H1 (cell line): ENCODE results near the gene ACAD10. TPM values are rescaled to one million over a fixed set of nuclear protein-coding genes. Genes with fewer than 3 reads are reported as not detected.

Experiments used
- EGR1 ChIP-seq: IDR thresholded peaks from 2 replicates; pipeline ENCODE4 v1.6.1; 2011; ENCODE audit warnings: low read depth, low read length, borderline replicate concordance
- FOSL1 ChIP-seq: IDR thresholded peaks from 2 replicates; pipeline ENCODE4 v1.6.1; 2011; ENCODE audit warnings: mild to moderate bottlenecking, low read depth, low read length, moderate library complexity; ENCODE audit not compliant: insufficient read depth
- HDAC2 ChIP-seq, 2 experiments: fragments of 300-600 bp in 1 of 2; sonication (generic) in 1 of 2; IDR thresholded peaks; 2 replicates each; pipeline ENCODE4 v1.6.1; 2011 to 2012; ENCODE audit warnings: low read depth in 2 of 2, low read length in 2 of 2, mild to moderate bottlenecking in 2 of 2, moderate library complexity in 2 of 2, borderline replicate concordance in 1 of 2, inconsistent platforms in 1 of 2
- RBBP5 ChIP-seq: IDR thresholded peaks from 2 replicates; pipeline ENCODE4 v1.7.1; 2012; ENCODE audit warnings: low read depth, mild to moderate bottlenecking, inconsistent platforms, low read length, moderate library complexity, borderline replicate concordance
- polyA plus RNA-seq, 7 experiments: library from polyadenylated mRNA; depleted of rRNA in 3 of 7; stranded (reverse) in 5 of 7; unstranded in 2 of 7; fragments of >200 nt in 5 of 7; fragments of 200-250 nt in 2 of 7; gene quantifications; 1 replicate in 5 of 7; 2 replicates in 1 of 7; 4 replicates in 1 of 7; pipeline versions ENCODE4 v1.2.1 to v1.2.3, GENCODE V29; 2011 to 2013; ENCODE audit warnings: missing spikeins in 2 of 7, mixed read lengths in 2 of 7
- total RNA-seq: library from RNA; stranded (reverse); fragmentation: NEBNext Ultra II Directional; extraction: Animal tissue kit (Norgen Biotek cat#: 25700); gene quantifications from 2 replicates; pipeline ENCODE4 v1.2.1, GENCODE V29; 2021
- TF ChIP-seq, protein P1 (sequence below): IDR thresholded peaks from 2 replicates; pipeline ENCODE4 v1.6.1; 2011; ENCODE audit warnings: low read depth, mild to moderate bottlenecking, low read length; ENCODE audit not compliant: insufficient read depth

Gene ACAD10
- total and polyA plus RNA-seq, 2 of the 8 experiments (the other 6 are each of a cell fraction or from before 2014, with no cell fraction given): 17.3 to 23.3 TPM

DNA sequence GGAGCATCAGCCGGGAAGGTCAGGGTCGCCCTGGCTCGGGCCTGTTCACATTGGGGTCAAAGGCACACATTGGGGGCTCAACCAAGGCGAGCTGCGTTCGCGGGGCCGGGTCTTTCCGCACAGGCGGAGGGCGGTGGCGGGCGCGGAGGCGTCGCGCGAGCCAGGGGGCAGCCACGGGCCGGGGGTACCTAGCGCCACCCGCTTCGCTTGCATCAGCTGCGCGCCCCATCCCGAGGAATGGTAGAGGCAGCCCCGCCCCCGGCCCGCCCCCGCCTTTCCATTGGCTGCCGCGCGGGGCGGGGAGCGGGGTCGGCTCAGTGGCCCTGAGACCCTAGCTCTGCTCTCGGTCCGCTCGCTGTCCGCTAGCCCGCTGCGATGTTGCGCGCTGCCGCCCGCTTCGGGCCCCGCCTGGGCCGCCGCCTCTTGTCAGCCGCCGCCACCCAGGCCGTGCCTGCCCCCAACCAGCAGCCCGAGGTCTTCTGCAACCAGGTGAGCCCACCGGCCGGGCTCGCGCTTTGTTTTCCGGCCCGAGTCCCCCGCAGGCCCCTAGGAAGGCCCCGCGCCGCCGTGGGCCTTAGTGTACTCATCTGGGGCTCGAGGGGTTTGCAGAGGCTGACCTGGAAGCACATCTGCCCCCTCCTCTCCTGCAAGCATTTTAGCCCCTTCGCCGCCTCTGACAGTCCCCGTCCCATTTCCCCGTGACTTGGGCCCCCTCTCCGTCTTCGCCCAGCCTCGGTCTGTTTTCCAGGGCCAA is 80.9 kb downstream of the ACAD10 start, which contains the start of gene ALDH2 (continued):
- peak; percentile 79; the same call in 1 of the 2 replicates for TF ChIP-seq EGR1
- peak in 1 of 2 experiments; percentile 36; a peak in 1 of 4 replicates for TF ChIP-seq HDAC2 (IDR thresholded peaks at IDR 0.05; ENCODE audit: borderline replicate concordance in 1 of 2, low read depth in 2 of 2, low read length in 2 of 2)
- TF ChIP-seq RBBP5: peak; percentile 78; the same call in 1 of the 2 replicates
- TF ChIP-seq FOSL1: no peak
- TF ChIP-seq, protein P1, sequence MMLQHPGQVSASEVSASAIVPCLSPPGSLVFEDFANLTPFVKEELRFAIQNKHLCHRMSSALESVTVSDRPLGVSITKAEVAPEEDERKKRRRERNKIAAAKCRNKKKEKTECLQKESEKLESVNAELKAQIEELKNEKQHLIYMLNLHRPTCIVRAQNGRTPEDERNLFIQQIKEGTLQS: 0 out of 2 replicates have a peak, but pooled peaks have one; percentile 17
